ENCODE measurements around the gene KIF5C. TPM values are rescaled to one million over a fixed set of nuclear protein-coding genes. Genes with fewer than 3 reads are reported as not detected.

Gene KIF5C
- total RNA-seq, 1 donor from 2014 or later, result not detected

- FAIRE-seq, result no peak
These were observed 133.4 kb downstream of the KIF5C start for GRCh38 chr2:149008381-149008780.

GRCh38 chr2:149009576-149010461, 134.8 kb downstream of the KIF5C start:
- H3K27me3 ChIP-seq (ENCODE audit: control insufficient read depth, insufficient read depth, low read length), result no peaks in the 10 kb centered on the region
- H3K36me3 ChIP-seq (ENCODE audit: control insufficient read depth, insufficient read depth, low read length), result no peaks in the 10 kb centered on the region
- no peak for TF ChIP-seq CTCF (IDR thresholded peaks at IDR 0.05; ENCODE audit: insufficient read depth, low read length, severe bottlenecking)
- FAIRE-seq (no peak), DNase-seq (ENCODE audit: low read depth) (no peak)
- H3K4me3 ChIP-seq (ENCODE audit: low read depth, low read length), result no peak overlapping the region

More at GRCh38 chr2:149008381-149008780, 133.4 kb downstream of the KIF5C start:
- Histone ChIP-seq H3K27me3 (ENCODE audit: control insufficient read depth, insufficient read depth, low read length) (no peaks in the 10 kb centered on the region), H3K36me3 (ENCODE audit: control insufficient read depth, insufficient read depth, low read length) (no peaks in the 10 kb centered on the region), H3K4me3 (ENCODE audit: low read depth, low read length) (no peak overlapping the region)
- DNase-seq (ENCODE audit: low read depth), result no peak
- TF ChIP-seq CTCF (IDR thresholded peaks at IDR 0.05; ENCODE audit: insufficient read depth, low read length, severe bottlenecking), result no peak

GRCh38 chr2:149012545-149012944, 137.5 kb downstream of the KIF5C start:
- no peak for TF ChIP-seq CTCF (IDR thresholded peaks at IDR 0.05; ENCODE audit: insufficient read depth, low read length, severe bottlenecking)
- H3K36me3 ChIP-seq (ENCODE audit: control insufficient read depth, insufficient read depth, low read length), result no peaks in the 10 kb centered on the region
- DNase-seq (ENCODE audit: low read depth) (no peak), FAIRE-seq (no peak)
- H3K4me3 ChIP-seq (ENCODE audit: low read depth, low read length), result no peak overlapping the region
- peaks cover 2% of the 10 kb centered on the region for H3K27me3 ChIP-seq (ENCODE audit: control insufficient read depth, insufficient read depth, low read length)

GRCh38 chr2:149015501-149015900, 140.5 kb downstream of the KIF5C start:
- FAIRE-seq (no peak), DNase-seq (ENCODE audit: low read depth) (no peak)
- TF ChIP-seq CTCF (IDR thresholded peaks at IDR 0.05; ENCODE audit: insufficient read depth, low read length, severe bottlenecking), result no peak
- peaks cover 2% of the 10 kb centered on the region for H3K27me3 ChIP-seq (ENCODE audit: control insufficient read depth, insufficient read depth, low read length)
- H3K36me3 ChIP-seq (ENCODE audit: control insufficient read depth, insufficient read depth, low read length), result no peaks in the 10 kb centered on the region
- no peak overlapping the region for H3K4me3 ChIP-seq (ENCODE audit: low read depth, low read length)

GRCh38 chr2:149015926-149016563, 141.0 kb downstream of the KIF5C start:
- Histone ChIP-seq H3K27me3 (ENCODE audit: control insufficient read depth, insufficient read depth, low read length) (peaks cover 2% of the 10 kb centered on the region), H3K4me3 (ENCODE audit: low read depth, low read length) (no peak overlapping the region), H3K36me3 (ENCODE audit: control insufficient read depth, insufficient read depth, low read length) (no peaks in the 10 kb centered on the region)
- DNase-seq (ENCODE audit: low read depth), result no peak
- FAIRE-seq, result no peak
- no peak for TF ChIP-seq CTCF (IDR thresholded peaks at IDR 0.05; ENCODE audit: insufficient read depth, low read length, severe bottlenecking)
